BLaER1 treated with 17β-estradiol and CSF1 and Interleukin-3, amounts not matched to agents 10 nM and 100 nM (cell line): ENCODE measurements around the gene GATAD2A.

Source experiments
- H3K27ac ChIP-seq, 11 experiments: shearing (Covaris generic); formaldehyde crosslinking; 2 replicates each; pipeline ENCODE4 v1.8.1; 2022
- H3K27me3 ChIP-seq, 11 experiments: shearing (Covaris generic); formaldehyde crosslinking; 2 replicates each; pipeline ENCODE4 v1.8.1; 2022
- H3K36me3 ChIP-seq, 11 experiments: shearing (Covaris generic); formaldehyde crosslinking; 2 replicates each; pipeline ENCODE4 v1.8.1; 2022
- H3K4me1 ChIP-seq, 10 experiments: shearing (Covaris generic); formaldehyde crosslinking; 2 replicates each; pipeline ENCODE4 v1.8.1; 2022
- H3K4me2 ChIP-seq, 11 experiments: shearing (Covaris generic); formaldehyde crosslinking; 2 replicates each; pipeline ENCODE4 v1.8.1; 2022
- H3K4me3 ChIP-seq, 10 experiments: shearing (Covaris generic); formaldehyde crosslinking; 2 replicates each; pipeline ENCODE4 v1.8.1; 2022
- H3K9ac ChIP-seq, 11 experiments: shearing (Covaris generic); formaldehyde crosslinking; 2 replicates each; pipeline ENCODE4 v1.8.1; 2022
- H3K9me3 ChIP-seq, 11 experiments: shearing (Covaris generic); formaldehyde crosslinking; replicated peaks in 1 of 11; 2 replicates each; pipeline ENCODE4 v1.8.1; 2022
- H4K20me1 ChIP-seq, 11 experiments: shearing (Covaris generic); formaldehyde crosslinking; 2 replicates each; pipeline ENCODE4 v1.8.1; 2022
- Cebpa-rat ChIP-seq, 11 experiments: shearing (Covaris generic); IDR thresholded peaks; 2 replicates each; pipeline ENCODE4 v1.8.1; 2022

Gene GATAD2A

GRCh38 chr19:19541616-19542015 is 136.1 kb downstream of the GATAD2A start:
- H3K27ac ChIP-seq = peak overlapping the region in 8 of 11 experiments; percentile 35 to 76 (median 57); a peak in 14 of 22 replicates
- H3K9ac ChIP-seq = peak overlapping the region in 2 of 11 experiments; percentile 24 to 46; a peak in 2 of 22 replicates
- H3K4me1 ChIP-seq = peaks cover 18 to 44% (median 30%) of the 10 kb centered on the region in 10 experiments; a peak in 19 of 20 replicates
- H3K4me3 ChIP-seq = no peak overlapping the region
- peaks cover 22 to 37% (median 33%) of the 10 kb centered on the region in 11 experiments for H3K27me3 ChIP-seq
- TF ChIP-seq Cebpa-rat (IDR thresholded peaks at IDR 0.05) = no peak
- peaks cover 0 to 24% (median 0%) of the 10 kb centered on the region in 11 experiments; a peak in 5 of 22 replicates for H3K9me3 ChIP-seq
- H4K20me1 ChIP-seq = peaks cover 0 to 17% (median 0%) of the 10 kb centered on the region in 11 experiments; a peak in 3 of 22 replicates
- peak overlapping the region in 9 of 11 experiments; percentile 25 to 80 (median 62); a peak in 14 of 22 replicates for H3K4me2 ChIP-seq
- peaks cover 0 to 11% (median 0%) of the 10 kb centered on the region in 11 experiments; a peak in 1 of 22 replicates for H3K36me3 ChIP-seq

- peaks cover 0 to 11% (median 0%) of the 10 kb centered on the region in 11 experiments; a peak in 1 of 22 replicates for H3K36me3 ChIP-seq
- peak overlapping the region in 9 of 11 experiments; percentile 35 to 76 (median 57); a peak in 15 of 22 replicates for H3K27ac ChIP-seq
- peak overlapping the region in 4 of 11 experiments; percentile 24 to 48 (median 38); a peak in 6 of 22 replicates for H3K9ac ChIP-seq
- peaks cover 17 to 28% (median 27%) of the 10 kb centered on the region in 11 experiments for H3K27me3 ChIP-seq
- H3K4me2 ChIP-seq = peak overlapping the region in 10 of 11 experiments; percentile 25 to 80 (median 62); a peak in 18 of 22 replicates
- H3K9me3 ChIP-seq = peaks cover 0 to 24% (median 0%) of the 10 kb centered on the region in 11 experiments; a peak in 5 of 22 replicates
- 0 out of 22 replicates have a peak, but pooled peaks of 2 of the 11 experiments have one; percentile 23 to 28 for TF ChIP-seq Cebpa-rat (IDR thresholded peaks at IDR 0.05)
- H3K4me1 ChIP-seq = peaks cover 18 to 43% (median 30%) of the 10 kb centered on the region in 10 experiments; a peak in 19 of 20 replicates
- peaks cover 0 to 9% (median 0%) of the 10 kb centered on the region in 11 experiments; a peak in 3 of 22 replicates for H4K20me1 ChIP-seq
- 0 out of 20 replicates have a peak overlapping the region, but pooled peaks of 1 of the 10 experiments have one; percentile 29 for H3K4me3 ChIP-seq
Observed at GRCh38 chr19:19542507-19542906, 137.0 kb downstream of the GATAD2A start.

GRCh38 chr19:19543101-19543500 is 137.6 kb downstream of the GATAD2A start:
- Histone ChIP-seq H3K4me1 (peaks cover 18 to 37% (median 28%) of the 10 kb centered on the region in 10 experiments; a peak in 19 of 20 replicates), H3K36me3 (peaks cover 0 to 11% (median 0%) of the 10 kb centered on the region in 11 experiments; a peak in 1 of 22 replicates), H3K27me3 (peaks cover 11 to 22% (median 21%) of the 10 kb centered on the region in 11 experiments), H4K20me1 (peaks cover 0 to 3% (median 0%) of the 10 kb centered on the region in 11 experiments; a peak in 3 of 22 replicates), H3K4me2 (peak overlapping the region in 9 of 11 experiments; percentile 25 to 80 (median 63); a peak in 15 of 22 replicates), H3K27ac (peak overlapping the region in 9 of 11 experiments; percentile 35 to 76 (median 57); a peak in 15 of 22 replicates), H3K4me3 (0 out of 20 replicates have a peak overlapping the region, but pooled peaks of 1 of the 10 experiments have one; percentile 29), H3K9ac (peak overlapping the region in 3 of 11 experiments; percentile 23 to 48 (median 42); a peak in 6 of 22 replicates), H3K9me3 (peaks cover 0 to 24% (median 0%) of the 10 kb centered on the region in 11 experiments; a peak in 5 of 22 replicates)
- no peak for TF ChIP-seq Cebpa-rat (IDR thresholded peaks at IDR 0.05)

- peak overlapping the region in 1 of 11 experiments; percentile 23; a peak in 1 of 22 replicates for H3K9ac ChIP-seq
- peak overlapping the region in 4 of 11 experiments; percentile 62 to 80 (median 74); a peak in 4 of 22 replicates for H3K4me2 ChIP-seq
- H3K9me3 ChIP-seq = peaks cover 0 to 24% (median 0%) of the 10 kb centered on the region in 11 experiments; a peak in 5 of 22 replicates
- no peak overlapping the region for H3K4me3 ChIP-seq
- no peak for TF ChIP-seq Cebpa-rat (IDR thresholded peaks at IDR 0.05)
- H3K27ac ChIP-seq = peak overlapping the region in 7 of 11 experiments; percentile 45 to 76 (median 62); a peak in 10 of 22 replicates
- H3K27me3 ChIP-seq = peaks cover 6 to 17% (median 15%) of the 10 kb centered on the region in 11 experiments
- H3K4me1 ChIP-seq = peaks cover 14 to 32% (median 23%) of the 10 kb centered on the region in 10 experiments; a peak in 19 of 20 replicates
- peaks cover 0 to 11% (median 0%) of the 10 kb centered on the region in 11 experiments; a peak in 1 of 22 replicates for H3K36me3 ChIP-seq
- H4K20me1 ChIP-seq = no peaks in the 10 kb centered on the region
Observed at GRCh38 chr19:19543640-19544039, 138.2 kb downstream of the GATAD2A start.

- Histone ChIP-seq H3K4me1 (peaks cover 13 to 33% (median 20%) of the 10 kb centered on the region in 10 experiments; a peak in 19 of 20 replicates), H3K4me3 (no peak overlapping the region), H3K4me2 (no peak overlapping the region), H3K36me3 (peaks cover 0 to 11% (median 0%) of the 10 kb centered on the region in 11 experiments; a peak in 1 of 22 replicates), H3K27me3 (peaks cover 0 to 9% (median 8%) of the 10 kb centered on the region in 11 experiments; a peak in 17 of 22 replicates), H3K27ac (peak overlapping the region in 1 of 11 experiments; percentile 76; a peak in 1 of 22 replicates), H4K20me1 (no peaks in the 10 kb centered on the region), H3K9ac (no peak overlapping the region), H3K9me3 (peaks cover 0 to 24% (median 0%) of the 10 kb centered on the region in 11 experiments; a peak in 5 of 22 replicates)
- no peak for TF ChIP-seq Cebpa-rat (IDR thresholded peaks at IDR 0.05)
Observed at GRCh38 chr19:19544257-19544953, 138.9 kb downstream of the GATAD2A start.

GRCh38 chr19:19544954-19545591 is 139.6 kb downstream of the GATAD2A start:
- Histone ChIP-seq H3K27me3 (peaks cover 0 to 2% (median under 1%) of the 10 kb centered on the region in 11 experiments; a peak in 12 of 22 replicates), H3K4me1 (peaks cover 13 to 33% (median 20%) of the 10 kb centered on the region in 10 experiments; a peak in 19 of 20 replicates), H3K36me3 (peaks cover 0 to 11% (median 0%) of the 10 kb centered on the region in 11 experiments; a peak in 1 of 22 replicates), H3K9ac (no peak overlapping the region), H3K4me3 (no peak overlapping the region), H3K27ac (no peak overlapping the region), H4K20me1 (no peaks in the 10 kb centered on the region), H3K9me3 (peaks cover 0 to 21% (median 0%) of the 10 kb centered on the region in 11 experiments; a peak in 5 of 22 replicates), H3K4me2 (no peak overlapping the region)
- TF ChIP-seq Cebpa-rat (IDR thresholded peaks at IDR 0.05) = no peak

- Histone ChIP-seq H3K4me3 (no peak overlapping the region), H3K27ac (no peak overlapping the region), H3K9me3 (peaks cover 0 to 18% (median 0%) of the 10 kb centered on the region in 11 experiments; a peak in 5 of 22 replicates), H4K20me1 (no peaks in the 10 kb centered on the region), H3K4me2 (no peak overlapping the region), H3K9ac (no peak overlapping the region), H3K27me3 (no peaks in the 10 kb centered on the region; a peak in 1 of 22 replicates), H3K4me1 (peaks cover 13 to 33% (median 20%) of the 10 kb centered on the region in 10 experiments; a peak in 19 of 20 replicates), H3K36me3 (peaks cover 0 to 11% (median 0%) of the 10 kb centered on the region in 11 experiments; a peak in 1 of 22 replicates)
- no peak for TF ChIP-seq Cebpa-rat (IDR thresholded peaks at IDR 0.05)
Observed at GRCh38 chr19:19545707-19546106, 140.2 kb downstream of the GATAD2A start.
